SH-SY5Y (cell line): ENCODE measurements around the gene STYXL2.

Experiments used
- GATA2 ChIP-seq: IDR thresholded peaks from 2 replicates; pipeline ENCODE4 v1.6.1; 2011; ENCODE audit warnings: mild to moderate bottlenecking, low read depth, low read length
- GATA3 ChIP-seq: IDR thresholded peaks from 2 replicates; pipeline ENCODE4 v1.6.1; 2011; ENCODE audit warnings: low read depth, mild to moderate bottlenecking, low read length, moderate library complexity

DNA sequence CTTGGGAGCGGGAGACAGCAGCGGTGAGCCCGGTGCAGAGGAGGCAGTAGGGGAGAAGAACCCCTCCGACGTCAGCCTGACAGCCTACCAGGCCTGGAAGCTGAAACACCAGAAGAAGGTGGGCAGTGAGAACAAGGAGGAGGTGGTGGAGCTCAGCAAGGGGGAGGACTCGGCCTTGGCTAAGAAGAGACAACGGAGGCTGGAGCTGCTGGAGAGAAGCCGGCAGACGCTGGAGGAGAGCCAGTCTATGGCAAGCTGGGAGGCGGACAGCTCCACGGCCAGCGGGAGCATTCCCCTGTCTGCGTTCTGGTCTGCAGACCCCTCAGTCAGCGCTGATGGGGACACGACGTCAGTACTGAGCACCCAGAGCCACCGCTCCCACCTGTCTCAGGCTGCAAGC is 32.9 kb downstream of the STYXL2 start:
- TF ChIP-seq GATA2 (no peak), GATA3 (no peak)
